ENCODE measurements around the gene CXCR3.
"Not testable (repeated sequence)": the region's sequence is repeated elsewhere in the genome, so short reads cannot be mapped to it uniquely, and the experiment has no call there.

The CXCR3 gene

DNA sequence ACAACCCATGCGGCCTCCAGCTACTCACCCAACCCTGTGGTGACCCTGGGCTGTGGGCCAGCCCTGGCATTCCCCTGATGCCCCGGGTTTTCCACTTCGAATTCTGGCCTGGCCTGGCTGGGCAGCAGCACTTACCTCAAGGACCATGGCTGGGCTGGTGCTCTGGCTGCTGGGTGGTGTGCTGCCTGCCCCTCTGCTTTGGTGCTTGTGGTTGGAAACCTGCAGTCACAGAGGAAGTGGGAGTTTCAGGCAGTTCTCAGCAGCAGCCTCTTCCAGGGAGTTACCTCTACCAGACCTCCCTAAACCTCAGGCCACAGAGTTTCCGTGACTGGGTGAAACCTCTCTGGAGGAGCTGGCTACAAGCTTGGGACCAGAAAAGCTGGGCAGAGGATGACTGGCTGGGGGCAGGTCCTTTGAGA, at the start of gene CXCR3:
CXCR3 (minus strand) TSS at position 209 of the 419 bp plus-strand sequence; CDS start at position 147, 62 bp downstream.
- DNase-seq (ENCODE audit: low read depth) = no peak
- no peak within 1 kb of the TSS for H3K4me3 ChIP-seq (ENCODE audit: control insufficient read depth, low read depth, low read length)
- TF ChIP-seq, protein P1, sequence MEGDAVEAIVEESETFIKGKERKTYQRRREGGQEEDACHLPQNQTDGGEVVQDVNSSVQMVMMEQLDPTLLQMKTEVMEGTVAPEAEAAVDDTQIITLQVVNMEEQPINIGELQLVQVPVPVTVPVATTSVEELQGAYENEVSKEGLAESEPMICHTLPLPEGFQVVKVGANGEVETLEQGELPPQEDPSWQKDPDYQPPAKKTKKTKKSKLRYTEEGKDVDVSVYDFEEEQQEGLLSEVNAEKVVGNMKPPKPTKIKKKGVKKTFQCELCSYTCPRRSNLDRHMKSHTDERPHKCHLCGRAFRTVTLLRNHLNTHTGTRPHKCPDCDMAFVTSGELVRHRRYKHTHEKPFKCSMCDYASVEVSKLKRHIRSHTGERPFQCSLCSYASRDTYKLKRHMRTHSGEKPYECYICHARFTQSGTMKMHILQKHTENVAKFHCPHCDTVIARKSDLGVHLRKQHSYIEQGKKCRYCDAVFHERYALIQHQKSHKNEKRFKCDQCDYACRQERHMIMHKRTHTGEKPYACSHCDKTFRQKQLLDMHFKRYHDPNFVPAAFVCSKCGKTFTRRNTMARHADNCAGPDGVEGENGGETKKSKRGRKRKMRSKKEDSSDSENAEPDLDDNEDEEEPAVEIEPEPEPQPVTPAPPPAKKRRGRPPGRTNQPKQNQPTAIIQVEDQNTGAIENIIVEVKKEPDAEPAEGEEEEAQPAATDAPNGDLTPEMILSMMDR (conservative IDR thresholded peaks at IDR 0.05; ENCODE audit: control insufficient read depth, insufficient read depth, low read depth, low read length) = no peak

DNA sequence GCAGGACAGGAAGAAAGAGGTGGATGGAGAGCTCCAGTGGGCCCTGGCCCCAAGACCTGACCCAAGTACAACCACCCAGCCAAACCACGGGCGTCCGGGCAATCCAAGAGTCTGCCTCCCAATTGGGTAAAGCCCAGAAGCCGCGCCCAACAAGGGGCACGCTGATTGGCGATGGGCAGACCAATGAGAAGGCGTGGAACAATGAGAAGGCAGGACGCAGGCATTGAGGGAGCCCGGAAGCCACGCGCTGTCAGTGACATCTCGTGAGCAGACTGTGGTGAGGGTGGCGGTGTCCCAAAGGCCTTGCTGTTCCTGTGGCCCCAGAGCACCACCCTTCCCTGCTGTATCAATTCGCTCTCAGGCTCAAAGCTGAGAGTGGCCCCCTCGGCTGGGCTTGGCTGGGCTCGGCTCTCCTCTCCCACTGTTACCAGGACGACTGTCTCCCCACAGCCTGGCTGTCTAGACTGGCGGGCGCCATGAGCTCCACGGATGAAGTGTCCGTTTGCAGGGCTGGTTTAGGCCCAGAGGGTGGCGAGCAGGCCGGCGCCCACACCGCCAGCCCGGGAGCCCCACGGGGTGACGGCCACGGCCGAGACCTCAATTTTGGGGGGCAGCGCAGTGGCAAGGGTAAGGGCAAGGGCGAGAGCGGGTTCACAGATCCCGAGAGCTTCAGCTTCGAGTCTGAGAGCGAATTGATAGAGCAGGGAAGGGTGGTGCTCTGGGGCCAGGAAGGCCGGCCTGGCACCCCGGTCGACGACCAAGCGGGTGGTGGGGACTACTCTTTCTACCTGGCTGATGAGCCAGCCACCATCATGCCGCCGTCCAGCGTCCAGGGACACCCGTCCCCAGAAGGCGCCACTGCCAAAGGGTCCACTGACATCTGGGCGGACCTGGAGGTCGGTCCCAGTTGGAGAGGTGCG, 49.3 kb upstream of the CXCR3 start, which contains the start of gene LOC101059915:
LOC101059915 (plus strand) TSS at position 219 of the 920 bp plus-strand sequence.
- TF ChIP-seq, protein P1 (conservative IDR thresholded peaks at IDR 0.05; ENCODE audit: control insufficient read depth, insufficient read depth, low read depth, low read length) = no peak
- no peak for DNase-seq (ENCODE audit: low read depth)

DNA sequence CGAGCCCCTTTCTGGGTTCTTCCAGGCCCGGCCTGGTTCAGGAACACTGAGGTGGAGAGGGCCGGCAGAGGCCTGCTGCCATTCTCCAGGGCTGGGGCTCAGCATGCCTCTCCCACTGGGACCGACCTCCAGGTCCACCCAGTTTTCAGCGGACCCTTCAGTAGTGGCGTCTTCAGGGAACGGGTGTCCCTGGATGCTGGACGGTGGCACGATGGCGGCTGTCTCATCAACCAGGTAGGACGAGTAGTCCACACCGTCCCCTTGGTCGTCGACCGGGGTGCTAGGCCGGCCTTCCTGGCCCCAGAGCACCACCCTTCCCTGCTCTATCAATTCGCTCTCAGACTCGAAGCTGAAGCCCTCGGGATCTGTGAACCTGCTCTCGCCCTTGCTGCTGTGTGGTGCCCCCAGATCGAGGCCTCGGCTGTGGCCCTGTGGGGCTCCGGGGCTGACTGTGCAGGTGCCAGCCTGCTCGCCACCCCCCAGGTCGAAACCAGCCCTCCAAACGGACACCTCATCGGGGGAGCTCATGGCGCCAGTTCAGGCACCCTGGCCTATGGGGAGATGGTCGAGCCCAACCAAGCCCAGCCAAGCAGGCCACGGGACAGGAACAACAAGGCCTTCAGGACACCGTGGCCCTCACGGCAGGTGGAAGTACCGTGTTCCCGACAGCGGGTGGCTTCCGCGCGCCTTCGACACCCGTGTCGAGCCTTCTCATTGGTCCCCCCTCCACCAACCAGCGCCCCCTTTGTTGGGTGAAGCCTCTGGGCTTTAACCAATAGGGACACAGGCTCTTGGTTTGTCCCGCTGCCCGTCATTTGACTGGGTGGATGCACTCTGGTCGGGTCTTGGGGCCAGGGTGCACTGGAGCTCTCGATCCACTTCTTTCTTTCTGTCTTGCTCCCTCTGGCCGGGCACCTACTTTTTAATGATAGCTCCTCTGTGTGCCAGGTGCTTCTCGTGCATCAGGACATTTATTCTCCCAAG, 48.2 kb upstream of the CXCR3 start:
- TF ChIP-seq, protein P1 (conservative IDR thresholded peaks at IDR 0.05; ENCODE audit: control insufficient read depth, insufficient read depth, low read depth, low read length) = no peak
- no peak overlapping the region for H3K4me3 ChIP-seq (ENCODE audit: control insufficient read depth, low read depth, low read length)
- no peak for DNase-seq (ENCODE audit: low read depth)

More for the DNA sequence above, 49.3 kb upstream of the CXCR3 start, which contains the start of gene LOC101059915:
- no peak within 1 kb of the TSS for H3K4me3 ChIP-seq (ENCODE audit: control insufficient read depth, low read depth, low read length)

DNA sequence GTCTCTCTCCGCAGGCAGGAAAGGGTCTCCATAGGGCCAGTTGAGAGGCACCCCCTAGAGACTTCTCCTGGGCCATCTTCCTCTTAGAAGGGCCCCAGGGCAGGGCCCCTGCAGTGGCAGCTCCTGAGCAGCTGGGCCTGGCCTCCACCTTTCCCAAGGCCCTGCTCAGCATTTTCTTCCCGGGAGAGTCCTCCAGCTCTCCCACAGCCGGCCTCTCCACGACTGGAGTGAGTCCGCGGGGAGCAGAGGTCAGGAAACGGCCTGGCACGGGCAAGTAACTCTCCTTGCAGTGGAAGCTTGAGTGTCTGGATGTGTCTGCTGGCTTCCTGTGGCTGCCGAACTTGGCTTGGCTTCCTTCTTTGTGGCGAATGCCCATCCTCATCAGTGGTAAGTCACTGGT, 47.4 kb upstream of the CXCR3 start:
- TF ChIP-seq, protein P1 (conservative IDR thresholded peaks at IDR 0.05; ENCODE audit: control insufficient read depth, insufficient read depth, low read depth, low read length) = no peak
- DNase-seq (ENCODE audit: low read depth) = no peak
- H3K4me3 ChIP-seq (ENCODE audit: control insufficient read depth, low read depth, low read length) = no peak overlapping the region

DNA sequence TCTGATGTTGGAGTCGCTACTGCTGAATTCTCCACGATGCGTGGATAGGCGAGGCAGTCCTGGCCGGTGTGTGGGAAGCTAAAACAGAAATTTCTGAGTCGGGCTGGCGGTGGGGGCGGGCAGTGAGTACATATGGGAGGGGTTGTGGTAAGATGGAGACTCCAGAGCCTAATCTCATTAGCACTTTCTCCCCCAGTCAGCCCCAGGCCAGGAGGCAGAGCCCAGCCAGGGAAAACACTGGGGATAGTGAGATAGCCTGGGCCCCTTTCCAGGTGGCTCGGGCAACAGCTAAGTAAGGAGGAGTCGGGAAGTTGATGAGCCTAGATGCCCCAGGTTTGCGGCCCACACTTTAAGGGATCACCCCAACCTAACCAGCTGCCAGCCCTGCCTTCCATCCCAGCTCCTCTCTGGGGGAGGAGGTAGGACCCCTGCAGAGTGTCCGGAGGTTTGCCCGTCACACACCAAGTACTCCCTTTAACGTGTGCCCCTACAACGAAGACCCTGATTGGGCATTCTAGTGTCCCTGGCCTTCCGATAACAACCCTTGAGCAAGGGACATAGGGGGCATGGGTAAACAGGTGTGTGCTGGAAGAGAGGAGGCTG, 46.7 kb upstream of the CXCR3 start:
- H3K4me3 ChIP-seq (ENCODE audit: control insufficient read depth, low read depth, low read length) = no peak overlapping the region
- no peak for DNase-seq (ENCODE audit: low read depth)
- TF ChIP-seq, protein P1 (conservative IDR thresholded peaks at IDR 0.05; ENCODE audit: control insufficient read depth, insufficient read depth, low read depth, low read length) = no peak

DNA sequence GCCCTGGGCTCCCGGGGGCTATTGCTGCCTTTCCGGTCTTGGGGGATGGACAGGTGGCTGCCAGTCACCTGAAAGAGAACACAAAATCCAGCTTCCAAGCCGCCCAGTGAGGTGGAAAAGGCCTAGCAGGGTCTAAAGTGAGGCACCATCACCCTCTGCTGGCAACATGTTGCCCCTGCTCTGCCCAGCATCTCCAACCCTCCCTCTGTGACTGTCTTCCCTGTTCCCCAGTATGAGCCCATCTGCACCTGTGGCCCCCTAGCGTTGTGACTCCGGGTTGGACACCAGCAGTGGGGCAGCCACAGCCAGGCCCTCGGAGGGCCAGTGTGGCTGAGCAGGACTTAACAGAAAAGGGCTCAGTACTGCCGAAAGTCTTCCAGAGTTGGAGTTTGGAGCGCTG, 45.9 kb upstream of the CXCR3 start:
- DNase-seq (ENCODE audit: low read depth); H3K4me3 ChIP-seq (ENCODE audit: control insufficient read depth, low read depth, low read length): not testable (repeated sequence)
- TF ChIP-seq, protein P1 (conservative IDR thresholded peaks at IDR 0.05; ENCODE audit: control insufficient read depth, insufficient read depth, low read depth, low read length) = peak; percentile 12

DNA sequence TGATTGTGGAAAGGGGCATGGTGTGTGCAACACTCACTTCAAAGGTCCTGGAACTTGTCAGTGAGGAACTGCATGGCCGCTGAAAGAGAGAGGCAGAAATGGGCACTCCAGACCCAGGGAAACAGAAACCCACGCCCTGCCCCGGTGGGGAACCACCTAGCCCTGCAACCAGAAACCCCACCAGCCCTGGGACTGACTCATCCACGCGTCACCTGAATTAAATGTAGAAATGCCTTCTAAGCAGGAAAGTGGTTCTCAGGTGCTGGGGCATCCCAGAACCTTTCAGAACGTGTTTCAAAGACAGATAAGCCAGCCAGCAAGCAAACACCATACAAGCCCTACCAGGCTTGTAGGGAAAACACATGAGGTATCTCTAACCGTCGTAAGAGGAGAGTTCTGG, 44.9 kb upstream of the CXCR3 start:
- DNase-seq (ENCODE audit: low read depth); H3K4me3 ChIP-seq (ENCODE audit: control insufficient read depth, low read depth, low read length): not testable (repeated sequence)

DNA sequence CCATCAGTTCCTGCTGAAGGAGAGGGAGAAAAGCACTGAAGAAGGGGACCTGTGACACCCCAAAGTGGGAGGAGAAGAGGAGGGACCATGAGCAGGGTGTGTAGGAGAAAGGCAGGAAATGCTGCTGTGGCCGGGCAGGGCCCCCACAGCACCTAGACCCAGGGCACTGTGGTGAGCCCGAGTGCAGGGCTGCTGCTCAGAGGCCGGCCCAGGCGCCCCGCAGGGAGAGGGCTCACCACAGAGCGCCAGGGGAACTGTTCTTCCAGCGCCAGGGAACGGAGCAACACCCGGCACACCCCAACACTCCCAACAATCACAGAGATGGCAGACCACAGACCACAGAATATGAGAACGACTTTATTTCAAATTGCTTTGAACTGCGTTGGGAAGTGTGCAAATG, 44.3 kb upstream of the CXCR3 start:
- DNase-seq (ENCODE audit: low read depth); H3K4me3 ChIP-seq (ENCODE audit: control insufficient read depth, low read depth, low read length): not testable (repeated sequence)

Data from fibroblast of mammary gland (primary cell).